MM.1S (cell line): ENCODE results near the gene VMP1.
"Not testable (repeated sequence)": the region's sequence is repeated elsewhere in the genome, so short reads cannot be mapped to it uniquely, and the experiment has no call there.

Source experiments
- DNase-seq: peaks from one replicate; pipeline ENCODE4 v3.0.0-alpha.2; 2015
- H2AFZ ChIP-seq: fragments of 300-600 bp; sonication (generic); 2 replicates; pipeline ENCODE4 v1.6.0; 2016; ENCODE audit warnings: antibody characterized with exemption, low read length
- H3F3A ChIP-seq: fragments of 300-600 bp; sonication (generic); 2 replicates; pipeline ENCODE4 v1.6.1; 2016; ENCODE audit warnings: mild to moderate bottlenecking, antibody characterized with exemption, low read length, moderate library complexity, mixed read lengths; ENCODE audit not compliant: insufficient read depth
- H3K27ac ChIP-seq: fragments of 300-600 bp; sonication (generic); 2 replicates; pipeline ENCODE4 v1.5.1; 2016; ENCODE audit warnings: mild to moderate bottlenecking, low read length
- H3K27me3 ChIP-seq: fragments of 300-600 bp; sonication (generic); replicated peaks from 2 replicates; pipeline ENCODE4 v1.6.0; 2016; ENCODE audit warnings: low read length; ENCODE audit not compliant: insufficient read depth
- H3K36me3 ChIP-seq: fragments of 300-600 bp; sonication (generic); replicated peaks from 2 replicates; pipeline ENCODE4 v1.6.1; 2016; ENCODE audit warnings: mild to moderate bottlenecking, low read length, mixed read lengths; ENCODE audit not compliant: insufficient read depth
- H3K4me1 ChIP-seq: fragments of 300-600 bp; sonication (generic); 2 replicates; pipeline ENCODE4 v1.6.1; 2016; ENCODE audit warnings: low read length, mixed read lengths
- H3K4me2 ChIP-seq: fragments of 300-600 bp; sonication (generic); 2 replicates; pipeline ENCODE4 v1.6.0; 2016; ENCODE audit warnings: low read depth, low read length
- H3K4me3 ChIP-seq: fragments of 300-600 bp; sonication (generic); 2 replicates; pipeline ENCODE4 v1.5.1; 2016; ENCODE audit warnings: low read length, mixed read lengths
- H3K79me2 ChIP-seq: fragments of 300-600 bp; sonication (generic); 2 replicates; pipeline ENCODE4 v1.6.1; 2016; ENCODE audit warnings: mixed run types, low read length, mixed read lengths
- H3K9ac ChIP-seq: fragments of 300-600 bp; sonication (generic); 2 replicates; pipeline ENCODE4 v1.6.1; 2016; ENCODE audit warnings: low read length, mixed read lengths
- H3K9me2 ChIP-seq: fragments of 300-600 bp; sonication (generic); replicated peaks from 2 replicates; pipeline ENCODE4 v1.6.1; 2016; ENCODE audit warnings: mild to moderate bottlenecking, low read length, mixed read lengths; ENCODE audit not compliant: insufficient read depth
- H3K9me3 ChIP-seq: fragments of 300-600 bp; sonication (generic); replicated peaks from 2 replicates; pipeline ENCODE4 v1.6.1; 2016; ENCODE audit warnings: mild to moderate bottlenecking, low read length, mixed read lengths; ENCODE audit not compliant: insufficient read depth
- H4K20me1 ChIP-seq: fragments of 300-600 bp; sonication (generic); 2 replicates; pipeline ENCODE4 v1.6.1; 2016; ENCODE audit warnings: mild to moderate bottlenecking, low read length, moderate library complexity, mixed read lengths; ENCODE audit not compliant: insufficient read depth
- CTCF ChIP-seq: fragments of 300-600 bp; sonication (generic); IDR thresholded peaks from 2 replicates; pipeline ENCODE4 v1.5.1; 2016; ENCODE audit warnings: antibody characterized with exemption, low read length, mixed read lengths
- EZH2 ChIP-seq: fragments of 300-600 bp; sonication (generic); optimal IDR thresholded peaks from 2 replicates; pipeline ENCODE3; 2017; ENCODE audit warnings: low read depth, mild to moderate bottlenecking, antibody characterized with exemption, low read length, mixed read lengths
- EZH2phosphoT487 ChIP-seq: fragments of 300-600 bp; sonication (generic); IDR thresholded peaks from 2 replicates; pipeline ENCODE4 v1.6.1; 2018; ENCODE audit warnings: antibody characterized with exemption, low read length

Gene VMP1

GRCh38 chr17:59785091-59785799, 77.8 kb downstream of the VMP1 start:
- TF ChIP-seq CTCF = no peak
- TF ChIP-seq EZH2 = no peak
- TF ChIP-seq EZH2phosphoT487 = no peak
- no peak overlapping the region for H3K4me3 ChIP-seq
- peaks cover 23% of the 10 kb centered on the region for H3K4me1 ChIP-seq
- no peaks in the 10 kb centered on the region for H4K20me1 ChIP-seq
- H3K9me2 ChIP-seq = no peaks in the 10 kb centered on the region
- 0 out of 2 replicates have a peak overlapping the region, but pooled peaks have one; percentile 78 for H3K4me2 ChIP-seq
- H3K9me3 ChIP-seq = no peaks in the 10 kb centered on the region
- no peaks in the 10 kb centered on the region for H3K36me3 ChIP-seq
- DNase-seq = no peak
- H3K27ac ChIP-seq = peak overlapping the region; percentile 88; the same call in 1 of the 2 replicates
- H2AFZ ChIP-seq = no peak overlapping the region
- H3F3A ChIP-seq = peaks cover 24% of the 10 kb centered on the region
- no peak overlapping the region for H3K9ac ChIP-seq
- peaks cover 7% of the 10 kb centered on the region; the same call in 1 of the 2 replicates for H3K79me2 ChIP-seq
- H3K27me3 ChIP-seq = no peaks in the 10 kb centered on the region

DNA sequence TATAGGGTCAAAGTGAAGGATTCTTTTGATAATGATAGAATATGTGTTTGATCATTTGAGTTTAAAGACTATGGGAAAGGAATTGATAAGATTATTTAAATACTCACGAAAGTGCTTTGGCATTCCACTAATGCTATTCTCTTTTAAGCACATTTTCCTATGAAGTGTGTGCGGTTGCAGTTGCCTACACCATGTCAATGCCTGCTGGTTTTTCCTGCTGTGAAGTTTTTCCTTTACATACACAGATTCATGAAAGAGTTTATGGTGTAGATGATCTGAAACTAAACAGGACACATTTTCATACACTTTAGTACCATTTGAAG, 78.7 kb downstream of the VMP1 start:
- H3F3A ChIP-seq = peaks cover 24% of the 10 kb centered on the region
- no peaks in the 10 kb centered on the region for H3K36me3 ChIP-seq
- H4K20me1 ChIP-seq = no peaks in the 10 kb centered on the region
- no peaks in the 10 kb centered on the region for H3K9me3 ChIP-seq
- H3K4me1 ChIP-seq = peaks cover 23% of the 10 kb centered on the region
- peak; percentile 10 for DNase-seq
- peak overlapping the region; percentile 20; the same call in 1 of the 2 replicates for H3K9ac ChIP-seq
- peak overlapping the region; percentile 33 for H3K4me3 ChIP-seq
- H3K4me2 ChIP-seq = peak overlapping the region; percentile 78
- H2AFZ ChIP-seq = peak overlapping the region; percentile 39
- TF ChIP-seq CTCF (no peak), EZH2phosphoT487 (no peak)
- H3K9me2 ChIP-seq = no peaks in the 10 kb centered on the region
- peak overlapping the region; percentile 88 for H3K27ac ChIP-seq
- H3K79me2 ChIP-seq = peaks cover 7% of the 10 kb centered on the region; the same call in 1 of the 2 replicates
- no peaks in the 10 kb centered on the region for H3K27me3 ChIP-seq

DNA sequence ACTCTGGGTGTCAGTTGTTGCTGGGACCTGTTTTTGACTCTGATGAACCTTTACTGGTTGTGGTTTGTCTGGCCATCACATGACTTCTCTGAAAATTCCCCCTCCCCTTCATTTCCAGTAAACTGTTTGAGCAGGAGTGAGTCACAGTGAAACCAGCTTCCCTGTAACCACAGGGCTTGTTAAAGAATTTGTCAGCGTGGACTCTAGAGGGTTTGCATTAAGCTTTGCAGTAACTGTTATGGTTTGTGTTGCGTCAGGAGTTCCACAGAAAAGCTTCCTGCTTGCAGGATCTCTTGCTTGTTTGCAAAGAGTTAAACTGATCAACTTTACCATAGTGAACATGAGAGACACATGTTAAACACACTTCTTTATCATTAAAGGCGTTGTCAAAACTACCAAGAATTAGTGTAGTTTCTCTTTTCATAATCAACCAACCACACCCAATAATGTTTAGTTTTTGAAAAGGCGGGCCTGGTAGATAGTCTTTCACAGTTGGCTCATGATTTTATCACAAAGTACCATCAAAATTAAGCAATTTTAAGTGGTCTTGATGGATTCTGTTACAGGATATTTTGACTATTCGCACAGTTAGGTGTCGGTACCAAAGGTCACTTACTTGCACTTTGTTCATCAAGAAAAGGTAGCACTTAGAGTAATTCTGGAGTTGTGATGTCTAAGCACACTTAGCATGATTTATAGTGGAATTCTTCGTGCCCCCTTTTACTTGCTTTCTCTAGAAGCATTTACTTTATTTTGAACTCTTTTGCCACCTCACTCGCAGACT, 79.3 kb downstream of the VMP1 start:
- Histone ChIP-seq H3K36me3 (no peaks in the 10 kb centered on the region), H3K9me2 (no peaks in the 10 kb centered on the region), H3K9me3 (no peaks in the 10 kb centered on the region), H4K20me1 (no peaks in the 10 kb centered on the region), H3K79me2 (peaks cover 7% of the 10 kb centered on the region; the same call in 1 of the 2 replicates), H3K27ac (peak overlapping the region; percentile 88), H3K4me1 (peaks cover 23% of the 10 kb centered on the region), H3K4me3 (peak overlapping the region; percentile 33), H3K27me3 (no peaks in the 10 kb centered on the region), H3F3A (peaks cover 24% of the 10 kb centered on the region), H2AFZ (peak overlapping the region; percentile 39; the same call in 1 of the 2 replicates), H3K4me2 (peak overlapping the region; percentile 78), H3K9ac (peak overlapping the region; percentile 57)
- no peak for TF ChIP-seq EZH2
- no peak for TF ChIP-seq EZH2phosphoT487
- no peak; the same call in 1 of the 2 replicates for TF ChIP-seq CTCF
- peak; percentile 96 for DNase-seq

DNA sequence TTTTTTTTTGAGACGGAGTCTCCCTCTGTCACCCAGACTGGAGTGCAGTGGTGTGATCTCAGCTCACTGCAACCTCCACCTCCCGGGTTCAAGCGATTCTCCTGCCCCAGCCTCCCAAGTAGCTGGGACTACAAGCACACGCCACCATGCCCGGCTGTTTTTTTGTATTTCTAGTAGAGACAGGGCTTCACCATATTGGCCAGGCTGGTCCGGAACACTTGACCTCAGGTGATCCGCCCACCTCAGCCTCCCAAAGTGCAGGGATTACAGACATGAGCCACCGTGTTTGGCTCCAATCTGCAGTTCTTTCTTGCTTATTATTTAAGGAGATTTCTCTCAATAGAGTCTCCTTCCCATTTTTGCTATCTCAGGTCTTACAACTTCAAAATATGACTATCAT, 82.4 kb downstream of the VMP1 start:
- not testable (repeated sequence) for H3K4me3 ChIP-seq, H3K36me3 ChIP-seq, H3K79me2 ChIP-seq, H3K27me3 ChIP-seq, H2AFZ ChIP-seq, DNase-seq, H3K9me3 ChIP-seq, H3K4me2 ChIP-seq, H3K9ac ChIP-seq, H4K20me1 ChIP-seq, H3K9me2 ChIP-seq, H3K27ac ChIP-seq
- H3F3A ChIP-seq = peaks cover 24% of the 10 kb centered on the region
- peaks cover 17% of the 10 kb centered on the region for H3K4me1 ChIP-seq

GRCh38 chr17:59790418-59790817, 83.0 kb downstream of the VMP1 start:
- H3K9me2 ChIP-seq, H3K79me2 ChIP-seq, H3K9me3 ChIP-seq, H3K36me3 ChIP-seq, H3K27ac ChIP-seq, H3K4me3 ChIP-seq, H3K9ac ChIP-seq, H3K27me3 ChIP-seq, H2AFZ ChIP-seq, DNase-seq, H3K4me2 ChIP-seq, H4K20me1 ChIP-seq: not testable (repeated sequence)
- Histone ChIP-seq H3K4me1 (peaks cover 12% of the 10 kb centered on the region), H3F3A (peaks cover 24% of the 10 kb centered on the region)
